LNCaP clone FGC (cell line): ENCODE measurements around the gene CHKA.

Source experiments
- DNase-seq: peaks from one replicate; pipeline ENCODE4 v3.0.0-alpha.2; 2011; ENCODE audit warnings: low read depth
- H3K4me3 ChIP-seq: 2 replicates; pipeline ENCODE4 v1.5.1; 2011; ENCODE audit warnings: mild to moderate bottlenecking, low read depth, low read length, control low read depth
- CTCF ChIP-seq: IDR thresholded peaks from 2 replicates; pipeline ENCODE4 v1.5.1; 2012; ENCODE audit warnings: mild to moderate bottlenecking; ENCODE audit not compliant: control insufficient read depth, insufficient read depth; ENCODE audit errors: extremely low read depth

The CHKA gene

GRCh38 chr11:68025047-68025446 lies 96.1 kb downstream of the CHKA start:
- TF ChIP-seq CTCF, result no peak
- no peak overlapping the region for H3K4me3 ChIP-seq
- no peak for DNase-seq

GRCh38 chr11:68024508-68024907 lies 96.7 kb downstream of the CHKA start:
- TF ChIP-seq CTCF, result no peak

GRCh38 chr11:68022531-68022930 lies 98.7 kb downstream of the CHKA start:
- no peak for TF ChIP-seq CTCF
- no peak for DNase-seq
- H3K4me3 ChIP-seq, result no peak overlapping the region

More at GRCh38 chr11:68024508-68024907, 96.7 kb downstream of the CHKA start:
- no peak overlapping the region for H3K4me3 ChIP-seq
- DNase-seq, result no peak

GRCh38 chr11:68021167-68021787 lies 99.9 kb downstream of the CHKA start:
- no peak overlapping the region for H3K4me3 ChIP-seq
- no peak for DNase-seq
- peak; percentile 67 for TF ChIP-seq CTCF

- no peak overlapping the region for H3K4me3 ChIP-seq
- peak; percentile 61 for DNase-seq
- TF ChIP-seq CTCF, result peak; percentile 56
Observed at GRCh38 chr11:68020575-68020974, 100.6 kb downstream of the CHKA start.

GRCh38 chr11:68019486-68019885 lies 101.7 kb downstream of the CHKA start:
- DNase-seq, result no peak
- H3K4me3 ChIP-seq, result no peak overlapping the region
- TF ChIP-seq CTCF, result no peak

- no peak overlapping the region for H3K4me3 ChIP-seq
- no peak for DNase-seq
- no peak for TF ChIP-seq CTCF
Observed at GRCh38 chr11:68018730-68019190, 102.4 kb downstream of the CHKA start.
